AG04450 (cell line): Measurements from ENCODE around the gene ZFYVE28. TPM values are rescaled to one million over a fixed set of nuclear protein-coding genes. Genes with fewer than 3 reads are reported as not detected.

Experiments used
- CTCF ChIA-PET: fragments of 300-600, 350-600 bp; formaldehyde crosslinking; extraction: SDS; loops from one replicate; lab custom pipeline; 2022; ENCODE audit warnings: antibody characterized with exemption, inconsistent platforms; lab: Charles Lee
- POLR2A ChIA-PET: fragments of 350-600 bp; formaldehyde crosslinking; extraction: SDS; loops from one replicate; lab custom pipeline; 2021; ENCODE audit warnings: antibody characterized with exemption, inconsistent platforms; lab: Yijun Ruan, JAX
- DNase-seq: peaks from one replicate; pipeline ENCODE4 v3.0.0-alpha.2; 2011; ENCODE audit warnings: low read depth, low spot score
- H3K27ac ChIP-seq: one replicate; pipeline ENCODE4 v1.5.1; 2012; ENCODE audit warnings: low read depth, low read length, control low read depth
- H3K27me3 ChIP-seq: one replicate; pipeline ENCODE4 v1.6.0; 2012; ENCODE audit warnings: low read length; ENCODE audit not compliant: control insufficient read depth, insufficient read depth
- H3K4me3 ChIP-seq: 2 replicates; pipeline ENCODE4 v1.5.1; 2011; ENCODE audit warnings: mild to moderate bottlenecking, low read depth, low read length, control low read depth
- H3K9me3 ChIP-seq: 2 replicates; pipeline ENCODE4 v1.5.1; 2012; ENCODE audit warnings: low read length; ENCODE audit not compliant: control insufficient read depth, insufficient read depth
- CTCF ChIP-seq: IDR thresholded peaks from 2 replicates; pipeline ENCODE4 v1.5.1; 2011; ENCODE audit warnings: low read depth, low read length, control low read depth, inconsistent platforms
- polyA plus RNA-seq: library from polyadenylated mRNA; depleted of rRNA; stranded (reverse); fragments of >200 nt; gene quantifications from 2 replicates; pipeline ENCODE4 v1.2.3, GENCODE V29; 2011

ZFYVE28 gene
- polyA plus RNA-seq, 1 experiment = 2.2 TPM

- peaks cover 2% of the 10 kb centered on the region for H3K27me3 ChIP-seq
- H3K27ac ChIP-seq = no peak overlapping the region
- no peak overlapping the region for H3K4me3 ChIP-seq
- POLR2A ChIA-PET = no interaction called here
- CTCF ChIA-PET = no interaction called here
- H3K9me3 ChIP-seq = no peaks in the 10 kb centered on the region
- TF ChIP-seq CTCF = no peak
- DNase-seq = no peak
Measured at GRCh38 chr4:2266821-2267220, 151.6 kb downstream of the ZFYVE28 start.

- H3K9me3 ChIP-seq = no peaks in the 10 kb centered on the region; the same call in 1 of the 2 replicates
- POLR2A ChIA-PET = interaction anchor here (0.6 kb wide), 1 partner anchor 47 kb away, joined by 3 read pairs; no protein-coding TSS in a partner anchor
- H3K27ac ChIP-seq = no peak overlapping the region
- CTCF ChIA-PET = no interaction called here
- H3K4me3 ChIP-seq = no peak overlapping the region
- peaks cover 2% of the 10 kb centered on the region for H3K27me3 ChIP-seq
- TF ChIP-seq CTCF = no peak
- DNase-seq = no peak
Measured at GRCh38 chr4:2266181-2266580, 152.3 kb downstream of the ZFYVE28 start.

- POLR2A ChIA-PET = interaction anchor here (0.6 kb wide), 1 partner anchor 48 kb away, joined by 3 read pairs; no protein-coding TSS in a partner anchor
- Histone ChIP-seq H3K9me3 (no peaks in the 10 kb centered on the region; the same call in 1 of the 2 replicates), H3K27ac (no peak overlapping the region), H3K27me3 (peaks cover 2% of the 10 kb centered on the region), H3K4me3 (no peak overlapping the region)
- no peak for DNase-seq
- TF ChIP-seq CTCF = peak; percentile 11; the same call in 1 of the 2 replicates
- CTCF ChIA-PET = no interaction called here
Measured at GRCh38 chr4:2265113-2266110, 153.0 kb downstream of the ZFYVE28 start.

GRCh38 chr4:2264481-2265041, 153.9 kb downstream of the ZFYVE28 start:
- TF ChIP-seq CTCF = no peak

More at GRCh38 chr4:2264481-2265041, 153.9 kb downstream of the ZFYVE28 start:
- no peak for DNase-seq
- Histone ChIP-seq H3K4me3 (no peak overlapping the region), H3K27me3 (peaks cover 2% of the 10 kb centered on the region), H3K9me3 (no peaks in the 10 kb centered on the region; the same call in 1 of the 2 replicates), H3K27ac (no peak overlapping the region)
- POLR2A ChIA-PET = interaction anchor here (0.6 kb wide), 1 partner anchor 67 kb away, joined by 3 read pairs; no protein-coding TSS in a partner anchor
- CTCF ChIA-PET = no interaction called here
